ENCODE results near the gene FFAR3. TPM values are rescaled to one million over a fixed set of nuclear protein-coding genes. Genes with fewer than 3 reads are reported as not detected.

FFAR3 gene
- total and polyA plus RNA-seq, 4 donors: 0.33 TPM; not detected in 3

DNA sequence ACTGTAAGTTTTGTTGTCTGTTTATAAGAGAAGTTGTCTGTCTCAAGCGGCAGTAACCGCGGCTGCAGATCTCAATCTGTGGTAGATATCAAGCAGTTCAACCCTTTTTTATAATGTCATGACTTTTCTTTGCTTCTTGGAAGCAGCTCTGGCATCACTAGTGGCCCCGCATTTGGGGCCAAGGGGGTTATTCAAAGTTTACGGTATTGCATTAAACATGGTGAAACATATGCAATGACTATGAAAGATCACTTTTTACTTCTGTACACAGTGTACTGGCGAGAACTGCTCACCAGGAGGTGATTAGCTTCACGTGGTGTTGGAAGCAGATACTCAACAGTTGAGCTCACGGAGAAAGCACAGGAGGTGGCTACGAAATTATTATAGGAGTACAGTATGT lies 4.6 kb upstream of the FFAR3 start:
- Histone ChIP-seq H3K27ac (ENCODE audit: low read depth in 1 of 2, low read length in 2 of 2) (no peak overlapping the region), H3K4me3 (ENCODE audit: low read depth in 1 of 3, low read length in 3 of 3) (no peak overlapping the region), H3K9me3 (ENCODE audit: control insufficient read depth in 4 of 4, low read length in 3 of 4) (no peaks in the 10 kb centered on the region), H3K9ac (ENCODE audit: low read depth in 1 of 2, low read length in 2 of 2) (no peak overlapping the region), H3K36me3 (ENCODE audit: control insufficient read depth in 4 of 4, insufficient read depth in 3 of 4, low read depth in 1 of 4, low read length in 3 of 4) (no peaks in the 10 kb centered on the region), H3K27me3 (ENCODE audit: control insufficient read depth in 4 of 4, insufficient read depth in 4 of 4, low read length in 3 of 4) (no peaks in the 10 kb centered on the region), H3K4me1 (ENCODE audit: control insufficient read depth in 4 of 4, insufficient read depth in 4 of 4, low read length in 3 of 4) (peaks cover 3 to 15% (median 4%) of the 10 kb centered on the region in 4 donors)
- TF ChIP-seq JUND (IDR thresholded peaks at IDR 0.05) (no peak), EGR1 (IDR thresholded peaks at IDR 0.05; ENCODE audit: low read depth in 2 of 2) (no peak)
- WGBS: 84% methylated on average over 9 of the region's 9 CpGs
- no peak for DNase-seq (ENCODE audit: low spot score)

DNA sequence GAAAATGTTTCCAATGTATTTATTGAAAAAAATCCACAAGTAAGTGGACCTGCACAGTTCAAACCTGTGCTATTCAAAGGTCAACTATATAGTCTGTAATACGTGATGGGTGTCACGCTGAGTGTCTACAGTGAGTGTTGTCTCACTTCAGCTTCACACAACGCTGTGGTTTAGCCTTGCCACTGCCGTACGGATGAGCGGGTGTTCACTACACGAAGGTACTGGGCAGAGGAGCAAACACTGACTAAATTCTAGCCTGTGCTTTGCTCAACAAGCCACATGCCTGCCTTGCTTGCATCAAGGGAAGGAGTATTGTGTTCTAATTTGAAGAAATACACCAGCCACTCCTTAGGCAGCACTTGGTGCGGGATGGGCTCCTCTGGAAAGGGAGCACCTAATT lies 3.4 kb upstream of the FFAR3 start:
- Histone ChIP-seq H3K4me1 (ENCODE audit: control insufficient read depth in 4 of 4, insufficient read depth in 4 of 4, low read length in 3 of 4) (peaks cover 3 to 15% (median 4%) of the 10 kb centered on the region in 4 donors), H3K36me3 (ENCODE audit: control insufficient read depth in 4 of 4, insufficient read depth in 3 of 4, low read depth in 1 of 4, low read length in 3 of 4) (no peaks in the 10 kb centered on the region), H3K27me3 (ENCODE audit: control insufficient read depth in 4 of 4, insufficient read depth in 4 of 4, low read length in 3 of 4) (no peaks in the 10 kb centered on the region), H3K27ac (ENCODE audit: low read depth in 1 of 2, low read length in 2 of 2) (no peak overlapping the region), H3K9ac (ENCODE audit: low read depth in 1 of 2, low read length in 2 of 2) (no peak overlapping the region), H3K4me3 (ENCODE audit: low read depth in 1 of 3, low read length in 3 of 3) (no peak overlapping the region), H3K9me3 (ENCODE audit: control insufficient read depth in 4 of 4, low read length in 3 of 4) (no peaks in the 10 kb centered on the region)
- WGBS: 69% methylated on average over 8 of the region's 8 CpGs
- no peak for DNase-seq (ENCODE audit: low spot score)
- TF ChIP-seq REST (IDR thresholded peaks at IDR 0.05) (no peak), MAX (IDR thresholded peaks at IDR 0.05) (no peak), JUND (IDR thresholded peaks at IDR 0.05) (no peak), ZBTB33 (IDR thresholded peaks at IDR 0.05) (no peak), NR2F2 (IDR thresholded peaks at IDR 0.05) (no peak), FOXA1 (IDR thresholded peaks at IDR 0.05) (no peak), FOXA2 (IDR thresholded peaks at IDR 0.05) (no peak), SP1 (IDR thresholded peaks at IDR 0.05) (no peak), HNF4A (conservative IDR thresholded peaks at IDR 0.05) (no peak), GABPA (IDR thresholded peaks at IDR 0.05 in 1 of 2, conservative IDR thresholded peaks at IDR 0.05 in 1 of 2) (no peak), RXRA (IDR thresholded peaks at IDR 0.05) (no peak), HNF4G (IDR thresholded peaks at IDR 0.05) (no peak), TAF1 (conservative IDR thresholded peaks at IDR 0.05) (no peak), RAD21 (IDR thresholded peaks at IDR 0.05) (no peak), YY1 (IDR thresholded peaks at IDR 0.05) (no peak)
- TF ChIP-seq, protein P1, sequence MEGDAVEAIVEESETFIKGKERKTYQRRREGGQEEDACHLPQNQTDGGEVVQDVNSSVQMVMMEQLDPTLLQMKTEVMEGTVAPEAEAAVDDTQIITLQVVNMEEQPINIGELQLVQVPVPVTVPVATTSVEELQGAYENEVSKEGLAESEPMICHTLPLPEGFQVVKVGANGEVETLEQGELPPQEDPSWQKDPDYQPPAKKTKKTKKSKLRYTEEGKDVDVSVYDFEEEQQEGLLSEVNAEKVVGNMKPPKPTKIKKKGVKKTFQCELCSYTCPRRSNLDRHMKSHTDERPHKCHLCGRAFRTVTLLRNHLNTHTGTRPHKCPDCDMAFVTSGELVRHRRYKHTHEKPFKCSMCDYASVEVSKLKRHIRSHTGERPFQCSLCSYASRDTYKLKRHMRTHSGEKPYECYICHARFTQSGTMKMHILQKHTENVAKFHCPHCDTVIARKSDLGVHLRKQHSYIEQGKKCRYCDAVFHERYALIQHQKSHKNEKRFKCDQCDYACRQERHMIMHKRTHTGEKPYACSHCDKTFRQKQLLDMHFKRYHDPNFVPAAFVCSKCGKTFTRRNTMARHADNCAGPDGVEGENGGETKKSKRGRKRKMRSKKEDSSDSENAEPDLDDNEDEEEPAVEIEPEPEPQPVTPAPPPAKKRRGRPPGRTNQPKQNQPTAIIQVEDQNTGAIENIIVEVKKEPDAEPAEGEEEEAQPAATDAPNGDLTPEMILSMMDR (IDR thresholded peaks at IDR 0.05; ENCODE audit: low read depth, low read length, missing input control): no peak
- TF ChIP-seq, protein P2, sequence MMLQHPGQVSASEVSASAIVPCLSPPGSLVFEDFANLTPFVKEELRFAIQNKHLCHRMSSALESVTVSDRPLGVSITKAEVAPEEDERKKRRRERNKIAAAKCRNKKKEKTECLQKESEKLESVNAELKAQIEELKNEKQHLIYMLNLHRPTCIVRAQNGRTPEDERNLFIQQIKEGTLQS (IDR thresholded peaks at IDR 0.05): no peak
